OCI-LY1 (cell line): ENCODE results near the gene DENND1A.

ENCODE experiments used
- EZH2 ChIP-seq: fragments of 200-600 bp; sonication (generic), shearing (Covaris generic); IDR thresholded peaks from 2 replicates; pipeline ENCODE4 v1.8.0; 2017; ENCODE audit warnings: borderline replicate concordance, mixed run types, mild to moderate bottlenecking, antibody characterized with exemption, low read length, moderate library complexity, mixed read lengths
- TF ChIP-seq, protein P1 (sequence below): fragments of 200-600 bp; sonication (generic), shearing (Covaris generic); IDR thresholded peaks from 2 replicates; pipeline ENCODE4 v1.5.1; 2017; ENCODE audit warnings: mild to moderate bottlenecking, antibody characterized with exemption, low read length, moderate library complexity, mixed read lengths

DNA sequence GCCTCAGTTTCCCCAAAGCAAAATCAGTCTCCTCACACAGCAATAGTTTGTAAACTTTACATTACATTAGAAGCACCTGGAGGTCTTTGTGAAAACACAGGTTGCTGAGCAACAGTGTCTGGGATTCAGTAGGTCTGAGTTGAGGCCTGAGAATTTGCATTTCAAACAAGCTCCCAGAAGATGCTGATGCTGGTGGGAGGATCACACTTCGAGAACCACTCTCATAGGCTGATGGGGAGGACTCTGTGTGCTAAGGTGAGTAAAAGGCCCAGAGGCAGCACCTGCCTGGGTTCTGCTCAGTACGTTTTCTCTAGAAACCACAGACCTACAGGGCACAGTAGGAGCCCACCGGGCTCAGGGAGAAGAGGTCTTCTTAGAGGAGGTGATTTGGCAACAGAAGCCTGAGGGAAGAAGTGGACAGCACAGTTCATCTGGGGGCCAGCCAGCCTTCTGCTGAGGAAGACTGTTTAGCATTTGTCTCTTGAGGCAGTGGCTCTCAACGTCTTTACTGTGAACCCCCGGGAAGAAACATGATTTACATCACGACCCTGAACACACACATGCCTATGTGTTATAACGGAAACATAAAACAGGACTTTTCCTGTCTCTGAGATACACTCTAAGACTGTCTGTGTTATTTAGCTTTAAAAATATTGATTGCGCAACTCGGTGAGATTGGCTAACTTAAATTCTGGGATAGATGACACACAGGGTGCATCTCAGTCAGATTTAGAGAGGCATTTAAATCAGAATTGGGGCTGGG is 24.8 kb upstream of the DENND1A start:
- TF ChIP-seq, protein P1, sequence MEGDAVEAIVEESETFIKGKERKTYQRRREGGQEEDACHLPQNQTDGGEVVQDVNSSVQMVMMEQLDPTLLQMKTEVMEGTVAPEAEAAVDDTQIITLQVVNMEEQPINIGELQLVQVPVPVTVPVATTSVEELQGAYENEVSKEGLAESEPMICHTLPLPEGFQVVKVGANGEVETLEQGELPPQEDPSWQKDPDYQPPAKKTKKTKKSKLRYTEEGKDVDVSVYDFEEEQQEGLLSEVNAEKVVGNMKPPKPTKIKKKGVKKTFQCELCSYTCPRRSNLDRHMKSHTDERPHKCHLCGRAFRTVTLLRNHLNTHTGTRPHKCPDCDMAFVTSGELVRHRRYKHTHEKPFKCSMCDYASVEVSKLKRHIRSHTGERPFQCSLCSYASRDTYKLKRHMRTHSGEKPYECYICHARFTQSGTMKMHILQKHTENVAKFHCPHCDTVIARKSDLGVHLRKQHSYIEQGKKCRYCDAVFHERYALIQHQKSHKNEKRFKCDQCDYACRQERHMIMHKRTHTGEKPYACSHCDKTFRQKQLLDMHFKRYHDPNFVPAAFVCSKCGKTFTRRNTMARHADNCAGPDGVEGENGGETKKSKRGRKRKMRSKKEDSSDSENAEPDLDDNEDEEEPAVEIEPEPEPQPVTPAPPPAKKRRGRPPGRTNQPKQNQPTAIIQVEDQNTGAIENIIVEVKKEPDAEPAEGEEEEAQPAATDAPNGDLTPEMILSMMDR = no peak
- no peak for TF ChIP-seq EZH2
